ENCODE results near the gene SERINC2. TPM values are rescaled to one million over a fixed set of nuclear protein-coding genes. Genes with fewer than 3 reads are reported as not detected.
"Not testable (repeated sequence)": the region's sequence is repeated elsewhere in the genome, so short reads cannot be mapped to it uniquely, and the experiment has no call there.

The SERINC2 gene
- total RNA-seq, 1 experiment from 2014 or later: 50.1 TPM

DNA sequence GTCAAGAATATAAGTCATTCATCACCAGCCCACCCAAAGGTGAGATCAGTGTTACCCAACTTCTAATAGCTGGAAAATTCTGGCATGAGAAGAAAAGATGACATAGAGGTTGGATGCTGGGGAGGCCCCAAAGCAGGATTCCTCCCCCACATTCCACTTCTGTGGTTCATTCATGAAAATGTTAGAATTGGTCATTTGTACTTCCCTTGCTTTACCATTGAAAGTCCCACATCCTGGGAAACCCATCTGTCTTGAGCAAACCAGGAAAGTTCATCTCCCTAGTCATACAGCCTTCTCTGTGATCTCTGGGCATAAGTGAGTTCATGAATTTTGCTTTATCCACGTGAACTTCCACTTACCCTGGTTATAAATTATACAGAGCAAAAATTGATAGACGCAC lies 66.8 kb downstream of the SERINC2 start:
- Histone ChIP-seq H3K9me2 (ENCODE audit: insufficient read depth) (no peaks in the 10 kb centered on the region), H3K27me3 (ENCODE audit: insufficient read depth, low read length) (no peaks in the 10 kb centered on the region), H3K4me3 (replicated peaks in 1 of 2; ENCODE audit: low read depth in 1 of 2, low read length in 2 of 2) (no peak overlapping the region), H3K4me2 (ENCODE audit: low read length) (no peak overlapping the region), H3K4me1 (ENCODE audit: control insufficient read depth in 1 of 2, insufficient read depth in 2 of 2, low read length in 2 of 2) (no peaks in the 10 kb centered on the region), H3K27ac (ENCODE audit: low read depth, low read length) (no peak overlapping the region), H3K79me2 (ENCODE audit: insufficient read depth, low read length) (no peaks in the 10 kb centered on the region), H3K36me3 (ENCODE audit: control insufficient read depth in 1 of 2, insufficient read depth in 2 of 2, low read length in 2 of 2) (no peaks in the 10 kb centered on the region), H3K9me3 (ENCODE audit: control insufficient read depth in 1 of 2, insufficient read depth in 1 of 2, low read depth in 1 of 2, low read length in 2 of 2) (no peaks in the 10 kb centered on the region), H2AFZ (ENCODE audit: low read depth, low read length, poor library complexity, severe bottlenecking) (no peak overlapping the region), H3K9ac (ENCODE audit: low read length) (no peak overlapping the region), H4K20me1 (ENCODE audit: insufficient read depth) (no peaks in the 10 kb centered on the region)
- ATAC-seq (no peak), DNase-seq (ENCODE audit: low read depth, low spot score) (no peak)
- ChIA-PET CTCF (no interaction called here), POLR2A (no interaction called here), RAD21 (ENCODE audit: low non-redundant PET in 1 of 2, low total read pairs in 2 of 2, uncharacterized antibody in 2 of 2, unreplicated experiment in 2 of 2) (no interaction called here)
- TF ChIP-seq REST (IDR thresholded peaks at IDR 0.05; ENCODE audit: low read depth) (no peak), EGR1 (IDR thresholded peaks at IDR 0.05; ENCODE audit: low read depth) (no peak), FOSL1 (IDR thresholded peaks at IDR 0.05; ENCODE audit: low read depth) (no peak), SIN3A (IDR thresholded peaks at IDR 0.05; ENCODE audit: low read depth) (no peak), CEBPB (IDR thresholded peaks at IDR 0.05; ENCODE audit: low read depth) (no peak), ZBTB33 (IDR thresholded peaks at IDR 0.05; ENCODE audit: extremely low read depth, insufficient replicate concordance, low read length) (no peak), RAD21 (IDR thresholded peaks at IDR 0.05; ENCODE audit: low read depth) (no peak), TCF7L2 (IDR thresholded peaks at IDR 0.05; ENCODE audit: borderline replicate concordance, extremely low read depth, insufficient read depth, insufficient read length) (no peak), POLR2AphosphoS5 (IDR thresholded peaks at IDR 0.05; ENCODE audit: low read depth, low read length) (no peak), CBX3 (IDR thresholded peaks at IDR 0.05; ENCODE audit: low read depth) (no peak), ZNF274 (IDR thresholded peaks at IDR 0.05; ENCODE audit: low read depth, low read length) (no peak), JUND (IDR thresholded peaks at IDR 0.05) (no peak), YY1 (IDR thresholded peaks at IDR 0.05; ENCODE audit: extremely low read depth, insufficient replicate concordance, low read depth, low read length) (no peak)
- BruUV-seq (replicated peaks): no TSS peak
- intact Hi-C loops (cut with micrococcal nuclease): no loop called here

DNA sequence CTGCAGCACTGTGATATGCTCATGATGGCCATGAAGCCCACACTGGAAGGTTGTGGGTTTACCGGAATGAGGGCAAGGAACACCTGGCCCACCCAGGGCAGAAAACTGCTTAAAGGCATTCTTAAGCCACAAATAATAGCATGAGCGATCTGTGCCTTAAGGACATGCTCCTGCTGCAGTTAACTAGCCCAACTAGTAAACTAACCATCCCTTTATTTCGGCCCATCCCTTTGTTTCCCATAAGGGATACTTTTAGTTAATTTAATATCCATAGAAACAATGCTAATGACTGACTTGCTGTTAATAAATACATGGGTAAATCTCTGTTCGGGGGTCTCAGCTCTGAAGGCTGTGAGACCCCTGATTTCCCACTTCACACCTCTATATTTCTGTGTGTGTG lies 67.4 kb downstream of the SERINC2 start:
- POLR2A ChIA-PET; intact Hi-C loops (cut with micrococcal nuclease); DNase-seq (ENCODE audit: low read depth, low spot score); H3K27ac ChIP-seq (ENCODE audit: low read depth, low read length); H3K4me2 ChIP-seq (ENCODE audit: low read length); ATAC-seq; H4K20me1 ChIP-seq (ENCODE audit: insufficient read depth); H3K4me1 ChIP-seq (ENCODE audit: control insufficient read depth in 1 of 2, insufficient read depth in 2 of 2, low read length in 2 of 2); H3K36me3 ChIP-seq (ENCODE audit: control insufficient read depth in 1 of 2, insufficient read depth in 2 of 2, low read length in 2 of 2); H3K4me3 ChIP-seq (replicated peaks in 1 of 2; ENCODE audit: low read depth in 1 of 2, low read length in 2 of 2); H3K27me3 ChIP-seq (ENCODE audit: insufficient read depth, low read length); H3K9me3 ChIP-seq (ENCODE audit: control insufficient read depth in 1 of 2, insufficient read depth in 1 of 2, low read depth in 1 of 2, low read length in 2 of 2); H2AFZ ChIP-seq (ENCODE audit: low read depth, low read length, poor library complexity, severe bottlenecking); BruUV-seq (replicated peaks); H3K9ac ChIP-seq (ENCODE audit: low read length); H3K79me2 ChIP-seq (ENCODE audit: insufficient read depth, low read length); CTCF ChIA-PET; RAD21 ChIA-PET (ENCODE audit: low non-redundant PET in 1 of 2, low total read pairs in 2 of 2, uncharacterized antibody in 2 of 2, unreplicated experiment in 2 of 2); H3K9me2 ChIP-seq (ENCODE audit: insufficient read depth): not testable (repeated sequence)

Measured in HCT116 (cell line).